GM12878 (cell line): Measurements from ENCODE around the gene TUBA4B.

Experiments
- CBX3 ChIP-seq: fragments of 200-600 bp; sonication (generic); IDR thresholded peaks from 2 replicates; pipeline ENCODE4 v1.6.1; 2016; ENCODE audit warnings: low read depth, borderline replicate concordance
- HDAC2 ChIP-seq: fragments of 200-600 bp; sonication (generic); IDR thresholded peaks from 2 replicates; pipeline ENCODE4 v1.6.1; 2017
- JUNB ChIP-seq: IDR thresholded peaks from 2 replicates; pipeline ENCODE4 v1.6.1; 2016; ENCODE audit warnings: antibody characterized with exemption, mild to moderate bottlenecking
- PBX3 ChIP-seq: IDR thresholded peaks from 2 replicates; pipeline ENCODE4 v1.6.1; 2011; ENCODE audit warnings: mild to moderate bottlenecking, low read depth, low read length, moderate library complexity; ENCODE audit not compliant: insufficient replicate concordance
- PKNOX1 ChIP-seq: fragments of 450-650 bp; IDR thresholded peaks from 2 replicates; pipeline ENCODE4 v1.6.1; 2016; ENCODE audit warnings: mild to moderate bottlenecking
- POLR2AphosphoS5 ChIP-seq: IDR thresholded peaks from 2 replicates; pipeline ENCODE4 v1.6.1; 2011; ENCODE audit warnings: mild to moderate bottlenecking, low read length, inconsistent platforms
- SUZ12 ChIP-seq: fragments of 200-600 bp; sonication (generic); IDR thresholded peaks from one replicate; pipeline ENCODE4 v1.6.1; 2018; ENCODE audit warnings: antibody characterized with exemption, mild to moderate bottlenecking; ENCODE audit not compliant: unreplicated experiment
- YY1 ChIP-seq: IDR thresholded peaks from 2 replicates; pipeline ENCODE4 v1.6.1; 2011; ENCODE audit warnings: low read depth, mild to moderate bottlenecking, low read length
- ZNF384 ChIP-seq: IDR thresholded peaks from 2 replicates; pipeline ENCODE4 v1.6.1; 2012; ENCODE audit warnings: low read depth, mild to moderate bottlenecking, low read length, improper control_type of control experiment, borderline replicate concordance
- TF ChIP-seq, protein P1 (sequence below), 3 experiments: IDR thresholded peaks in 2 of 3; conservative IDR thresholded peaks in 1 of 3; 2 replicates each; pipeline ENCODE4 v1.5.1; 2011; ENCODE audit warnings: low read depth in 3 of 3, low read length in 3 of 3, mild to moderate bottlenecking in 3 of 3, control low read depth in 2 of 3, moderate library complexity in 2 of 3, inconsistent platforms in 1 of 3, mixed read lengths in 1 of 3; ENCODE audit not compliant: control insufficient read depth in 2 of 3, insufficient read depth in 1 of 3; ENCODE audit errors: extremely low read depth in 1 of 3

- no peak for TF ChIP-seq SUZ12
- no peak for TF ChIP-seq ZNF384
- TF ChIP-seq, protein P1, sequence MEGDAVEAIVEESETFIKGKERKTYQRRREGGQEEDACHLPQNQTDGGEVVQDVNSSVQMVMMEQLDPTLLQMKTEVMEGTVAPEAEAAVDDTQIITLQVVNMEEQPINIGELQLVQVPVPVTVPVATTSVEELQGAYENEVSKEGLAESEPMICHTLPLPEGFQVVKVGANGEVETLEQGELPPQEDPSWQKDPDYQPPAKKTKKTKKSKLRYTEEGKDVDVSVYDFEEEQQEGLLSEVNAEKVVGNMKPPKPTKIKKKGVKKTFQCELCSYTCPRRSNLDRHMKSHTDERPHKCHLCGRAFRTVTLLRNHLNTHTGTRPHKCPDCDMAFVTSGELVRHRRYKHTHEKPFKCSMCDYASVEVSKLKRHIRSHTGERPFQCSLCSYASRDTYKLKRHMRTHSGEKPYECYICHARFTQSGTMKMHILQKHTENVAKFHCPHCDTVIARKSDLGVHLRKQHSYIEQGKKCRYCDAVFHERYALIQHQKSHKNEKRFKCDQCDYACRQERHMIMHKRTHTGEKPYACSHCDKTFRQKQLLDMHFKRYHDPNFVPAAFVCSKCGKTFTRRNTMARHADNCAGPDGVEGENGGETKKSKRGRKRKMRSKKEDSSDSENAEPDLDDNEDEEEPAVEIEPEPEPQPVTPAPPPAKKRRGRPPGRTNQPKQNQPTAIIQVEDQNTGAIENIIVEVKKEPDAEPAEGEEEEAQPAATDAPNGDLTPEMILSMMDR (IDR thresholded peaks at IDR 0.05 in 2 of 3, conservative IDR thresholded peaks at IDR 0.05 in 1 of 3; ENCODE audit: control insufficient read depth in 2 of 3, extremely low read depth in 1 of 3, insufficient read depth in 1 of 3, low read depth in 3 of 3, low read length in 3 of 3), result no peak
- no peak for TF ChIP-seq CBX3
- TF ChIP-seq YY1, result no peak
- no peak for TF ChIP-seq POLR2AphosphoS5
- no peak for TF ChIP-seq PKNOX1
- no peak for TF ChIP-seq PBX3
- TF ChIP-seq JUNB, result no peak
- no peak for TF ChIP-seq HDAC2
Measured at GRCh38 chr2:219299372-219299760, 46.3 kb downstream of the TUBA4B start.
